Tibial nerve (tissue), 3 donors: ENCODE results near the gene TUBA3E.
"Not testable (repeated sequence)": the region's sequence is repeated elsewhere in the genome, so short reads cannot be mapped to it uniquely, and the experiment has no call there.

Source experiments
- CTCF ChIP-seq, 5 experiments: fragments of 200-600 bp in 3 of 5; fragments of 450-650 bp in 2 of 5; sonication (generic) in 3 of 5; IDR thresholded peaks; one replicate each; pipeline ENCODE4 v1.5.1; 2016 to 2019; ENCODE audit warnings: antibody characterized with exemption in 5 of 5, mild to moderate bottlenecking in 3 of 5, moderate library complexity in 2 of 5
- POLR2A ChIP-seq, 2 donors: fragments of 450-650 bp; IDR thresholded peaks; one replicate each; pipeline ENCODE4 v1.6.1; 2017; ENCODE audit warnings: antibody characterized with exemption in 2 of 2, mild to moderate bottlenecking in 2 of 2, moderate library complexity in 2 of 2

- not testable (repeated sequence) for TF ChIP-seq CTCF, POLR2A (IDR thresholded peaks at IDR 0.05)
These were observed 8.8 kb upstream of the TUBA3E start for GRCh38 chr2:130207051-130207450.
